Stomach smooth muscle (tissue), 2 donors: Measurements from ENCODE around the gene TMEM221.
A peak's percentile ranks its signal among the peaks of the same experiment; 100 is the strongest.

Experiments used
- H3K27ac ChIP-seq: one replicate; pipeline ENCODE4 v1.7.0; 2013; ENCODE audit warnings: mild to moderate bottlenecking, low read length, inconsistent platforms
- H3K27me3 ChIP-seq, 2 donors: one replicate each; pipeline ENCODE4 v1.7.0; 2013; ENCODE audit warnings: low read length in 2 of 2; ENCODE audit not compliant: insufficient read depth in 2 of 2, control insufficient read depth in 1 of 2
- H3K36me3 ChIP-seq, 2 donors: one replicate each; pipeline ENCODE4 v1.7.0; 2013; ENCODE audit warnings: low read length in 2 of 2; ENCODE audit not compliant: control insufficient read depth in 2 of 2, insufficient read depth in 2 of 2
- H3K4me1 ChIP-seq: one replicate; pipeline ENCODE4 v1.7.0; 2013; ENCODE audit warnings: low read length; ENCODE audit not compliant: control insufficient read depth, insufficient read depth
- H3K4me3 ChIP-seq, 2 donors: one replicate each; pipeline ENCODE4 v1.7.0; 2013; ENCODE audit warnings: low read length in 2 of 2
- H3K9ac ChIP-seq, 2 donors: one replicate each; pipeline ENCODE4 v1.7.0; 2013; ENCODE audit warnings: low read length in 2 of 2, mild to moderate bottlenecking in 1 of 2
- H3K9me3 ChIP-seq, 2 donors: one replicate each; pipeline ENCODE4 v1.7.0; 2013; ENCODE audit warnings: low read length in 2 of 2; ENCODE audit not compliant: control insufficient read depth in 2 of 2
- donor health status: healthy.
- donor health status: Pancreatic carcinoma.

The TMEM221 gene

DNA sequence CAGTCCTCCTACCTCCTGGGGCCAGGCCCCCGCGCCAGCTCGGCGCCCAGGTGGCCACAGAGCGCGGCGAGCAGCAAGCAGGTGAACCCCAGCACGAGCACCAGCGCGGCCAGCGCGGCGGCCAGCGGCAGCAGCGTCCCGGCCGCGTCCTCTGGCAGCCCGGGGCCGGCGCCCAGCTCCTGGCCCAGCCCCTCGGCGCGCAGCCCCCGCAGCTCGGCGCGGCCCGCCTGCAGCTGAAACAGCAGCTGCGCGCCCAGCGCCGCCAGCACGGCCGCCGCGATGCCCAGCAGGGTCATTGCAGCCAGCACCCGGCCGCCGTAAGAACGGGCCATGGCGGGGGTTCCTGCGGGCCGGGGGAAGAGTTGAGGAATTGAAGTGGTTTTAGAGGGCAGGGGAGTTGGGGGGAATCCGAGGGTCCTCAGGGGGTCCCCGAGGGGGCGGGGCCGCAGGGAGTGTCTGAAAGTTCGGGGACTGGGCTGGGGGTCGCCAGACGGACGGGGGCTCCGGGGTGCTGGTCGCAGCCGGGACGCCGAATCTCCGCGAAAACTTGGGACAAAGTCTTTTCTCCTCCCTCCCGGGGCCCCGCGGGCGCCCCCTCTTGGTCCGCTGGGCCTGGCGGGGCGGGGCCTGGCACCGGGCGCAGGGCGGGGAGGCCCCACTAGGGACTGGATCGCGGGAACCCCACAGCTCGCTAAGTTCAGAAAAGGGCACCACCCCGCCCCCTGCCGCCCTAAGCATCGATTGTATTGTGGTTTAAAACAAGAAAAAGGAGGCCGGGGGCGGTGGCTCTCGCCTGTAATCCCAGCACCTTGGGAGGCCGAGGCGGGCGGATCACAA is at the start of gene TMEM221:
TMEM221 (minus strand) TSS at position 538 of the 837 bp plus-strand sequence; CDS start at position 332, 206 bp downstream.
- H3K4me3 ChIP-seq, result peak within 1 kb of the TSS; percentile 49 to 65
- H3K4me1 ChIP-seq, result peaks cover 7% of the 10 kb centered on the region
- no peaks in the 10 kb centered on the region for H3K36me3 ChIP-seq
- H3K27me3 ChIP-seq, result peaks cover 0 to 2% of the 10 kb centered on the region in 2 donors
- H3K9me3 ChIP-seq, result peaks cover 0 to 2% of the 10 kb centered on the region in 2 donors
- no peak within 1 kb of the TSS for H3K9ac ChIP-seq
- no peak within 1 kb of the TSS for H3K27ac ChIP-seq

DNA sequence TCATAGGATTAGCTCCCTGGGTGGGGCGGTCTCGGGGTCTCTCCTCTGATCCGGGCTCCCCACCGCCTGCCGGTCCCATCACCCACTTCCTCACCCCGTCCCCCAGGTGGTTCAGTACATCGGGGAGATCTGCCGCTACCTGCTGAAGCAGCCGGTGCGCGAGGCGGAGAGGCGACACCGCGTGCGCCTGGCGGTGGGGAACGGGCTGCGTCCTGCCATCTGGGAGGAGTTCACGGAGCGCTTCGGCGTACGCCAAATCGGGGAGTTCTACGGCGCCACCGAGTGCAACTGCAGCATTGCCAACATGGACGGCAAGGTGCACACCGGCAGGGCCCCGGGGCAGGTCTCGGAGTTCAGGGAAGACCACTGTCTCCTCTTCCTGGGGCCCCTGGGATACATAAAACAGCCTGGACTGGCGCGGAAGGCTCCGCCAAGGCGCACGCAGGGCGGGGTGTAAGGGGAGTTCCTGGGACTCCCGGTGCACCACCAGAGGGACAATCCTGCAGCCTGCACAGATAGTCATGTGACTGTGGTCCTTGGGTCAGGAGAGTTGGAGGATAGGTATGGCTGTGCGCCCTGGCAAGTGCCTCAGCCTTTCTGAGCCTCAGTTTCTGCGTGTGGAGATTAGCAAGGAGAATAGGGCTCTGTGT is 48.8 kb upstream of the TMEM221 start:
- Histone ChIP-seq H3K9me3 (no peaks in the 10 kb centered on the region), H3K4me1 (peaks cover 3% of the 10 kb centered on the region), H3K9ac (no peak overlapping the region), H3K4me3 (no peak overlapping the region), H3K27ac (no peak overlapping the region), H3K36me3 (peaks cover 8 to 9% of the 10 kb centered on the region in 2 donors), H3K27me3 (no peaks in the 10 kb centered on the region)

DNA sequence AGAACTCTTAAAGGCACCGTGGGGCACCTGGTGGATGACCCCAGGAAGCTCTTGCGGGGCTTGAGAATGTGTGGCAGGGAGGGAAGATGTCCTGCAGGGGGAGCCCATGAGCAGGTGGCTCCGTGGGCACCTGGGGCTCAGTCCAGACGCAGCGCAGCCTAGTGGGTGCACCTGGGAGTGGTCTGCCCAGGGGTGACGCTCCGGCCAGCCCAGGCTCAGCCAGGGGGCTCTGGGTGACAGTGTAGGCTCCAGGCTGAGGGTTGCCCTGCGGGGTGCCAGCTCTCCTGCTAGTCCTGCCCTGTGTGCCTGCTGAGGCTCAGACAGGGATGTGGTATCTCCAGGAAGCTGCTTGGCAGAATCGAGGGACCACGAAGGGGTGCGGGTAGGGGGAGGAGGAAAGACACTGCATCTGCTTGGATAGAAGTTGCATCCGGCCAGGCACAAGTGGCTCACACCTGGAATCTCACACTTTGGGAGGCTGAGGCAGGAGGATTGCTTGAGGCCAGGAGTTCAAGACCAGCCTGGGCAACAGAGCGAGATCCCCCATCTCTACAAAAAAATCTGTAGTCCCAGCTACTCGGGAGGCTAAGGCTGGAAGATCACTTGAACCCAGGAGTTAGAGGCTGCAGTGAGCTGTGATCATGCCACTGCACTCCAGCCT is 48.0 kb upstream of the TMEM221 start:
- no peak overlapping the region for H3K27ac ChIP-seq
- H3K4me3 ChIP-seq, result no peak overlapping the region
- no peaks in the 10 kb centered on the region for H3K9me3 ChIP-seq
- no peaks in the 10 kb centered on the region for H3K27me3 ChIP-seq
- H3K9ac ChIP-seq, result no peak overlapping the region
- H3K4me1 ChIP-seq, result peaks cover 3% of the 10 kb centered on the region
- H3K36me3 ChIP-seq, result peaks cover 8 to 9% of the 10 kb centered on the region in 2 donors

DNA sequence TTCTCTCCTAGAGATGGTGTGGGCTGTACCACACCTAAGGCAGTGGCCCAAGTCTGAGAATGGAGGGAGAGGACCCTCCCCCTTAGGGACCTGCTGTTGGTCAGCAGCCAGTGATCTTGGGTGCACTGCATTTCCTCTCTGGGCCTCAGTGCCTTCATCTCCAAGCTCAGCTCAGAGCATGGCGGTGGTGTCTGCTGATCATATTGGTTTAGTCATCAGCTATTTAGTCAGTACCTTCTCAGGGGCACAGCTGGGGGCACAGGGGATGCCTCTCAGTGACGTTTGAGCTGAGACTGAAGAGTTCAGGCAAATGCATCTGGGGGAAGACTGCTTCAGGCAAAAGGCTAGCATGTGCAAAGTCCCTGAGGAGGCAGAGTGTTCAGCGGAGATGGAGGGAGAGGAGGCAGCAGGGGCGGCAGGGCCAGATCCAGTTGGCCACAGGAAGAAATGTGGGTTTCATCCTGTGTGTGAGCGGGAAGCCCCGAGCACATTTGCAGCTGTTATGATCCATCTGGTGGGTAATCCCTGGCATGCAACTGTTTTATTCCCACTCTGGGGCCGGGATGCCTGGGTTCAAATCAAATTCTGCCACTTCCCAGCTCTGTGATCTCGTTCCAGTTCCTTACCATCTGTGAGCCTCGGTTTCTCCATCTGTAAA is 47.3 kb upstream of the TMEM221 start:
- no peak overlapping the region for H3K4me3 ChIP-seq
- peaks cover 3% of the 10 kb centered on the region for H3K4me1 ChIP-seq
- H3K9ac ChIP-seq, result no peak overlapping the region
- H3K9me3 ChIP-seq, result no peaks in the 10 kb centered on the region
- no peaks in the 10 kb centered on the region for H3K27me3 ChIP-seq
- H3K27ac ChIP-seq, result no peak overlapping the region
- H3K36me3 ChIP-seq, result peaks cover 3 to 5% of the 10 kb centered on the region in 2 donors

DNA sequence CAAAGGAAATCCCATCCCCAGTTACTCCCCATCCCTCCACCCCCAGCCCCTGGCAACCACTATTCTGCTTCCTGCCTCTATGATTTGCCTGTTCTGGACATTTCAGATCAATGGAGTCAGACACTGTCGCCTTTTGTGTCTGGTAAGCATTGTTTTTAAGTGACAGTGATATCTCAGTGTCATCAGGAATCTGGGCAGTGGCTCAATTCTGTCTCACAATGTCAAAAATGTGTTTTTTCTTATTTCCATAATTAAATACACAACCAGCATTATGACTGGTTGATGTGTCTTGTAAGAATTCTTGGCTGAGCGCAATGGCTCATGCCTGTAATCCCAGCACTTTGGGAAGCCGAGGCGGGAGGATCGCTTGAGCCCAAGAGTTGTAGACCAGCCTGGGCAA is 42.8 kb upstream of the TMEM221 start:
- H3K36me3 ChIP-seq, result peaks cover 0 to 3% of the 10 kb centered on the region in 2 donors
- peaks cover 2% of the 10 kb centered on the region for H3K4me1 ChIP-seq
- H3K4me3 ChIP-seq, result no peak overlapping the region
- no peak overlapping the region for H3K9ac ChIP-seq
- no peaks in the 10 kb centered on the region for H3K9me3 ChIP-seq
- H3K27ac ChIP-seq, result no peak overlapping the region
- H3K27me3 ChIP-seq, result no peaks in the 10 kb centered on the region

- peaks cover 0 to 3% of the 10 kb centered on the region in 2 donors for H3K36me3 ChIP-seq
- no peak overlapping the region for H3K27ac ChIP-seq
- peaks cover 2% of the 10 kb centered on the region for H3K4me1 ChIP-seq
- H3K27me3 ChIP-seq, result no peaks in the 10 kb centered on the region
- H3K9me3 ChIP-seq, result no peaks in the 10 kb centered on the region
- no peak overlapping the region for H3K4me3 ChIP-seq
- H3K9ac ChIP-seq, result no peak overlapping the region
These were observed 41.9 kb upstream of the TMEM221 start for GRCh38 chr19:17490411-17490810.

GRCh38 chr19:17489392-17490030 is 41.0 kb upstream of the TMEM221 start:
- no peak overlapping the region for H3K4me3 ChIP-seq
- no peak overlapping the region for H3K9ac ChIP-seq
- H3K4me1 ChIP-seq, result peaks cover 2% of the 10 kb centered on the region
- H3K27me3 ChIP-seq, result no peaks in the 10 kb centered on the region
- no peak overlapping the region for H3K27ac ChIP-seq
- peaks cover 0 to 3% of the 10 kb centered on the region in 2 donors for H3K36me3 ChIP-seq
- no peaks in the 10 kb centered on the region for H3K9me3 ChIP-seq

DNA sequence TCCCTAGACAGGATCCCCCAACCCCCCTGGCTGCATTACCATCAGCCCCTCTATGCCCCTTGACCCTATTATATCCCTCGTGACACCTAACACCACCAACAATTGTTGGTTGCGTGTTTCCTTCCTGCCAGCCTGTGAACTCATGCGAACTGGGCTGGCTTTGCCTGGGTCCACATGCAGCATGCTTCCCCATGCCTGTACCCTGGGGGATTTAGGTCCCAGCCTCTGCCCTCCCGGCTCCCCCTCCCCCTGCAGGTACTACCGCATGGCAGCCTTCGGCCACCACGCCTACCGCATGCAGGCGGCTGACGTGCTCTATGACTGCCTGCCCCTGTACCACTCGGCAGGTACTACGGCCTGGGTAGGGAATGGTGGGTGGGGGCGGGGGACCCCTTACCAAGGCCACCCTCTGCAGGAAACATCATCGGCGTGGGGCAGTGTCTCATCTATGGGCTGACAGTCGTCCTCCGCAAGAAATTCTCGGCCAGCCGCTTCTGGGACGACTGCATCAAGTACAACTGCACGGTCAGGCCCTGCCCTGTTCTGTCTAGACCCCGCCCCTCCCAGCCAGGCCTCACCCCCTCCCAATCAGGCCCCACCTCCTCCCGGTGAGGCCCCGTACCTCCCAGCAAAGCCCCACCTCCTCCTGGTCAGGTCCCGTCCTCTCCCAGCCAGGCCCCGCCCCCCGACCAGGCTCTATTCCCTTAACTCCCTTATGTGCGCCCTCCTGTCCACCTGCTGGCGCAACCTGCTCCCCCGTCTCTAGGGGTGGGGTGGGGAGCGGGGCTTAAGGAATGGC is 40.3 kb upstream of the TMEM221 start:
- no peaks in the 10 kb centered on the region for H3K9me3 ChIP-seq
- no peaks in the 10 kb centered on the region for H3K27me3 ChIP-seq
- H3K4me1 ChIP-seq, result peaks cover 2% of the 10 kb centered on the region
- H3K36me3 ChIP-seq, result peaks cover 0 to 3% of the 10 kb centered on the region in 2 donors
- no peak overlapping the region for H3K9ac ChIP-seq
- H3K27ac ChIP-seq, result no peak overlapping the region
- H3K4me3 ChIP-seq, result no peak overlapping the region

GRCh38 chr19:17487284-17488121 is 39.0 kb upstream of the TMEM221 start:
- Histone ChIP-seq H3K9me3 (no peaks in the 10 kb centered on the region), H3K27ac (no peak overlapping the region)

More at GRCh38 chr19:17487284-17488121, 39.0 kb upstream of the TMEM221 start:
- no peak overlapping the region for H3K4me3 ChIP-seq
- H3K36me3 ChIP-seq, result peaks cover 0 to 3% of the 10 kb centered on the region in 2 donors
- H3K9ac ChIP-seq, result no peak overlapping the region
- H3K4me1 ChIP-seq, result peaks cover 2% of the 10 kb centered on the region
- H3K27me3 ChIP-seq, result no peaks in the 10 kb centered on the region
